Stimulated activated CD8-positive, alpha-beta memory T cell treated with anti-CD3 and anti-CD28 coated beads, Interleukin-12 subunit alpha, Interleukin-12 subunit beta, amount 100 ng/mL, for 24 hours (primary cell): ENCODE results near the gene HAO1.
"Not testable (repeated sequence)": the region's sequence is repeated elsewhere in the genome, so short reads cannot be mapped to it uniquely, and the experiment has no call there.

ENCODE experiments used
- DNase-seq: peaks from one replicate; pipeline ENCODE4 v3.0.0-alpha.2; 2020; ENCODE audit errors: extremely low read depth

The HAO1 gene

DNA sequence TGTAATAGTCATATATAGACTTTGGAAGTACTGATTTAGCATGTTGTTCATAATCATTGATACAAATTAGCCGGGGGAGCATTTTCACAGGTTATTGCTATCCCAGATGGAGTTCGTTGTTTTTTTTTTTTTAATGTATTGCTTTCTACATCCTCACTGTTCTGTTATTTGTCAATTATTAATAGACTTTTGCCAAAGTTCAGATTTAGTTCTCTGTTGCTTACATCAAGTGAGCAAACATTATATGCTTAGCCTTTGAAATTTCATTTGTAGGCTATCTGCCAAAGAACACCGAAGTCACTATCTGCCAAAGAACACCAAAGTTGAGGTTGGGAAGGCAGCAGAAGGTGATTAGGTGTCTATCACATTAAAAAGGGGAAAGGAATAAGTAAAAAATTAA lies at the start of gene HAO1:
TSS of gene HAO1 (minus strand) at position 118 of the 400 bp plus-strand sequence. CDS start at position 82, 36 bp downstream.
- no peak for DNase-seq

DNA sequence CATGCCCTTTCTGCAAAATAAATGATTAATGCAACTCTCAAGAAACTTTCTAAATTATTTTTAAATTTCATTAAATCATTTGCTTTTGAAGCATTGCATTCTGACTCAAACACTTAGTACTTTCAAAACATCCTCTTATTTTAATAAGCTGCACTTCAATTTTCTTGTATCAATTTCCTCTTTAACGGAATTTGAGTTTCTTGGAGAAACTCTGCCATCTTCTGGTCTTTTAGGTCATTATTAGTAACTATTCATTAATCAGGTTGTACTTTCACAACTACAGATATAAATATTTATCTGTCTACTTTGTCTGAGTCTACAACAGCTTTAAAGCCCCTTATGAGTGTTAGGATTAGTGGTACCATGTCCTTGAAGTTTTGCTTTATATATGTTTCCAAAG lies 49.1 kb upstream of the HAO1 start:
- DNase-seq: no peak

DNA sequence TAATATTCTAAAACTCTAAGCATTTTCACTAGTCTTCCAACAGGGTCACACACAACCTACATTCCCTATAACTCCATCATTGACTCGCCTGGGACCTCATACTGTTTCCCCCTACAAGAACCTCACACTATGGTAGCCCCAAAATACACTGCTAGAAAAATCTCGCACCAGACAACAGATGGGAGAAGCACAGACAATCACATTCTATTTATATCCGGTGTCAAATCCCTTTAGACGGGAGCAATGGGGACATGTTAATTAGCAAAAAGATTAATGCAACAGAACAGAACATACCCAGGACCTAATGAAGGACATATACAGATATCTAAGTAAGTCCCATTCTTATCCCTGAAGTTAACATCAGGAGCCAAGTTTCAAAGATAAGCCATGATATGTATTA lies 45.7 kb upstream of the HAO1 start:
- no peak for DNase-seq

DNA sequence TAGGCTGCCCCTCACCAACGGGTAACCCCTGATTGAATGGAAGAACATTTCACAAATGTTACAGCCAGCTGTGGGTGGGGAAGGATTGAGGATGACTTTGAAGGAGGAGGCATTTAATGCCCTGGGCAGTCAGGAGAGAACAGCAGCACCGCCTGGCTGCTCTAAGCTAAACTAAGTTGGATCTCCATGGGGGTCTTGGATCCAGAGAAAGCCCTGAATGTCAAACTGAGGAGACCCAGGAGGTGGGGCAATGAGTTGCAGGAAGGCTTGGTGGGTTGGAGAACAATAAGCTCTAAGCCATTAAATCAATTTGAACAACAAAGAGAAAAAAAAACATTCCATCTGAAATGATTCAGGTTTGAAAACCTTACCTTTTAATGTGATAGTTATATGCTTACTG lies 43.9 kb upstream of the HAO1 start:
- DNase-seq: no peak

DNA sequence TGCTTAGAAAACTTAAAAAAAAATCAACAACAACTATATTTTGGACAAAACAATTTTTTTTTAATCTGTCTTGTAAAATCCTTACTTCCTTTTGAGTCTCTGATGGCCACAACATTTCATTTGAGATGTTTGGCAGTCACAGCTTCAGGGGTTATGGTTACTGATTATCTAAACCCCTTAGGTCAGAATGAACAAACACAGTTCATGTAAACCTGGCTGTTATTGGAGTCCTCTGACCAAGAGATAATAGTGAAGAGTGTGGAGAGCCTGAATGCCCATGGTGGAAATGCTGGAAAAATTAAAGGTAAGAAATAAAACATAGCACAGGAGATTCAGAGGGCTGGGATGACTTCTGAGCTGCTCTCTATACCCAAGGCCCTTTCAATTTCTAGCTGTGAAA lies 41.1 kb upstream of the HAO1 start:
- no peak for DNase-seq

DNA sequence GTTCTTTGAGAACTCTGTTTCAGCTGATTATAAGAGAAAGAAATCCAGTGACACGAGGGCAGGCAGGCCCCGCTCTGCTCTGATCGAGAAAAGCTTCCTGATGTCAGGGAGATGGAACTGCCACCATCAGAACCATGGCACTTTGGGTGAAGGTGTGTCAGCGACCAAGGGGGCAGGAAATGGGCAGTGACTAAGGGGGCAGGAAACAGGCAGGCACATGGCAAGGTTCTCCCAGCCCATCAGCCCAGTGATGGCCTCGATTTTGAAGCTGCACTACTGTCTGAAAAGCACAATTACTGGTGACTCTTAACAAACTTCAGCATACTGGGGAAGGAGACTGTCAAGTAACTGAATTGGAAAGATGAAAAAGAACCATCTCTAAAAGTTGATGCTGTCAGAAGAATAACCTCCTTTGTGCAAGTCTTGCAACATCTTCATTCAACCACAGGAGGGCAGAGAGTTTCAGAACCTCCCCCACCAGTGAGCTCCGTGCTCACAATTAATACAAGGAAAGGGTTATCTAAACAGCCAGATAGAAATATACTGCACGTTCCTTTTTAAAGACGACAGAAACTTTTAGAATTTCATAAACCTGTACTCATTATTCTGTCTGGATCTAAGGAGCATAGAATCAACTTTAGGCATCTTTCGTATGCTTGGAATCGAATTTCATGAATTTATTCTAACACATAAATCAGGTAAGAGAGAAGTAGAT lies 40.2 kb upstream of the HAO1 start:
- no peak for DNase-seq

DNA sequence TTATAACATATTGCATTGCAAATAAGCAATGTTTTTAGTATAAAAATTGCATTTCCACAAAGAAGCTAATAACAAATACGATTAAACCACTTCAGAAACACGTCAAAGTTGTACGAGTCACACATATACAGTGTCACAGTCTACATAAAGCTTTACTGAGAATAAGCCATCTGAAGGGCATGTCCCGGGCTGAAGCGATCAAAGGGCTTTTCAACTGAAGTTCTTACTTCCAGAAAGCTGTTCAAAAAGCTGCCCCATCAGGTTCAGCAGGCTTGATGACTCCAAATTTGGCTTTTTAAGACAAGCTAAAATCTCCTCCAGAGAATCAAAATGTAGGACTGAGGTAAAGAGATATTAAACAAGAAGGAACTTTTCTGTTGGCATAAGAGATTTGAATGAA lies 37.5 kb upstream of the HAO1 start:
- no peak for DNase-seq

DNA sequence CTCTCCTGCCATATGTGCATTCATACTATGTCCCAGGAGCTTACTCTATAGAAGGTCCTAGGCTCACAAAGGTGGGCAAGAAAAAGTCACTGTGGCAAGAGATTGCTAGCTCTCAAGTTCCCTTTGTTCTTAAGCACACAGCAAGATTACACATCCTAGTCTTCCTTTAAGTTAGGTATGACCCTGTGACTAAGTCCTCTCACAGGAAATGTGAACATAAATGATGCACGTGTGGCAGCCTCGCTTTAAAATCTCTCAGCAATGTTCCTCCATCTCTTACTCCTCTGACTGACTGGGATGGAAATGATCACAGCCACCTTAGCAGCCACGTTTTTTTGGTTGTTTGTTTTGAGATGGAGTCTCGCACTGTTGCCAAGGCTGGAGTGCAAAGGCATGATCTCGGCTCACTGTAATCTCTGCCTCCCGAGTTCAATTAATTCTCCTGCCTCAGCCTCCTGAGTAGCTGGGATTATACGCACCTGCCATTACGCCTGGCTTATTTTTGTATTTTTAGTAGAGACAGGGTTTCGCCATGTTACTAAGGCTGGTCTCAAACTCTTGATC lies 35.7 kb upstream of the HAO1 start:
- DNase-seq: no peak

DNA sequence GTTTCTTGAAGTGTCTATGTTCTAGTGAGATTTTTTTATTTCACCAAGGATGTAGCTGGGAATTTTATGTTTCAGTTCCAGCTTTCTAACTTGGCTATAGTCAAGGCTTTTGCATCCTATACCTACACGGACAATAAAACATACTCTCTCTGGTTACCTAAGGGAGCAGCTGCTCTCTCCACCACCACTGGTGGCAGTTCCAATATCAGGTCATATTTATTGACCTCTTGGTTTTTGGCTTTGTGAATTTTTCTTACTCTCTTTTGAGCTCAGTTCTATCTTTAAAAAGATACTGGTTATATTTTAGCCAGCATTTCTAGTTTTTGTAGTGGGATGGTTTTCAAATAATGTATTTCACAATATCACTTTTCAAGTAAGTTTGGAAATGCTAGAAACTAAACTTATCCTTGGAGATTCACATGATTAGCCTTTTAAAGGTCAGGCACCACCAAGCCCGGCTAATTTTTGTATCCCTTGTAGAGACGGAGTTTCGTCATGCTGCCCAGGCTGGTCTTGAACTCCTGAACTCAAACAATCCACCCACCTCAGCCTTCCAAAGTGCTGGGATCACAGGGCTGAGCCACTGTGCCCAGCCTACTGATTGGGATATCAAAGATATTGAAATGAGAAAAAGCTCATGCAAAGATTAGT lies 34.7 kb upstream of the HAO1 start:
- DNase-seq: no peak

DNA sequence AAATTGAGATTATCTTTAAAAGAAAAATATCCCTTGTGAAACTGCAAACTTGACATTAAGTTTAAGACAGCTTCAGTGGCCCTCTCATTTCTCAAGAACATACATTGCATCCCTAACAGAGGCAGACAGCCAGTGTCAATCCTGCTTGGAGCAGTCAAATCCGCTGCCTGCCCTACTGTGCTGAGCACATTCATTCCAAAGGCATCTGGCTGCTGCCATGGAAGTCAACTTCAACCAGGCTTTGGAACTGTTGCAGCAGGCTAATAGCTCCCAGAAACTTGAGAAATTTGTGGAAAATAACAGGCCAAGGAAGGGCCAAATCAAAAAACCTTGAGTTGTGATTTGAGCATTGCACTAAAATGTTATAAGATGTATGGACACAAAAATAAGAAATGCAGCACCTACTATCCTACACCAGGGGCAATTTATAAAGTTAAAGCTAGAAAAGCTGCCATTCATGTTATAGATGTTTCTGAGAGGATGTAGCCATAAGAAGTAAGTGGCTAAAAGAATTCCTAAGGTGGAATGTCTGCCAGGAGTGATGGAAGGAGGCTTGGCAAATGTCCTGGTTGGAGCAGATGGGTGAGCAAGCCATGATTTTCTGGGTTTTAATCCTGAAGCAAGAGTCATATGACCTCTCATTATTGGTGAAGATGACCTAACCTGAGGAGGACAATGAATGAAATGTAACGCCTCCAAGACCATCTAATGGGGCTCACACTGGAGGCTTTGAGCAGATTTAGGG lies 31.4 kb upstream of the HAO1 start:
- no peak for DNase-seq

DNA sequence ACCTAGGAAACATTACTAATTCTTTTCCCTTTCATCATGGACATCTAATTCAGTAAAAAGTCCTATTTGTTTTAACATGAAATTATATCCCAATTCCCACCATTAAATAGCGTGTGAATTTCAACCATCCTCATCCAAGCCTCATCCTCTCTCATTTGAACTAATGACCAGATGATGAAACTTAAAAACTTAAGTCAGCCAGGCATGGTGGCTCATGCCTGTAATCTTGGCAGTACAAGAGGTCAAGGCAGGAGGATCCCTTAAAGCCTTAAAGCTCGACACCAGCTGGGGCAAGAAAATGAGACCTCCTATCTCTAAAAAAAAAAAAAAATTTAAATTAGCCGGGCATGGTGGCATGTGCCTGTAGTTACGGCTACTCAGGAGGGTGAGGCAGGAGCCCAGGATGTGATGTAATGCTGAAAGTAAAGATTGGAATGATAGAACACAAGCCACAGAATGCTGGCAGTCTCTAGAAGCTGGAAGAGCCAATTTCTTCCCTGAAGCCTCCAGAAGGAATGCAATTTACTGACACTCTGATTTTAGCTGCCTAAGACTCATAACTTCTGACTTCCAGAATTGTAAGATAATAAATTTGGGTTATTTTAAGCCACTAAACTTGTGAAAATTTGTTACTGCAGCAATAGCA lies 27.1 kb upstream of the HAO1 start:
- DNase-seq: no peak

DNA sequence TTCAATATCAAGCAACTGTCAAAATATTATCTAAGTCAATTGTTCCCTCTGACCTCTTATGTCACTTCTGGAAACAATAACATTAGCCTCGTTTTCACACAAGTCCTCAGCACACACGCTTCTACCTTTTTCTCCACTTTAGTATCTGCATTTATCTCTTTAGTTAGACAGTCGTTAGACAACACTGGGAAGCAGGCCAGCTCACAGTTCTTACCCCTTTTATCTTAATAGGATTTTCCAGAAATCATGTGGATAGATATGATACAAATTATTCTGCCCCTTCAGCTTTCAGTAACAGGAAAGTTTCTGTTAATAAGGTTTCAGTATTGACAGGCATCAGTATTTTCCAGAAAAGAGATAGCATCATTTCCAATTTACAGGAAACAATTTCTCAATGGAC lies 25.9 kb upstream of the HAO1 start:
- no peak for DNase-seq

DNA sequence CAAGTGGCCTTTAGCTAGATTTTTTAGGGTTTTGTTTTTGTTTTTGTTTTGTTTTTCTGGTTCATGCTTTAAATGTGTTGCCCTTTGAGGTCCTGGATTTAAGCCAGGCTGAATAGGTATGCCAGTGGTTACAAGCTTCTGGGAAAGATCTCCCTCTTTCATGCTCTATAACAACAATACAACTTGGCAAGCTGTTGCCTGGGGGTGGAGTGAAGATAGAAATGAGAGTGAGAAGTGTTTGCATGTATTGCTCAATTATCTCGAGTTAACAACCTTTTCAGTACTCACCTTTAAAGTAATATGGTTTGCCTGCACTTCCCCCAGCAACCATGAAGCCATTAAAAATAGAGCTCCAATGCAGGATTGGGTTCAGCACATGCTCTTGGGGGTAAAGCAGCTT lies 19.2 kb upstream of the HAO1 start:
- no peak for DNase-seq

DNA sequence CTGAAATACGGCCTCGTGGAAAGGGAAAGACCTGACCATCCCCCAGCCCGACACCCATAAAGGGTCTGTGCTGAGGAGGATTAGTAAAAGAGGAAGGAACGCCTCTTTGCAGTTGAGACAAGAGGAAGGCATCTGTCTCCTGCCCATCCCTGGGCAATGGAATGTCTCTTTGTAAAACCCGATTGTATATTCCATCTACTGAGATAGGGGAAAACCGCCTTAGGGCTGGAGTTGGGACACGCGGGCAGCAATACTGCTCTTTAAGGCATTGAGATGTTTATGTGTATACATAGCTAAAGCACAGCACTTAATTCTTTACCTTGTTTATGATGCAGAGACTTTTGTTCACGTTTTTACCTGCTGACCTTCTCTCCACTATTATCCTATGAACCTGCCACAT lies 16.3 kb upstream of the HAO1 start:
- not testable (repeated sequence) for DNase-seq

DNA sequence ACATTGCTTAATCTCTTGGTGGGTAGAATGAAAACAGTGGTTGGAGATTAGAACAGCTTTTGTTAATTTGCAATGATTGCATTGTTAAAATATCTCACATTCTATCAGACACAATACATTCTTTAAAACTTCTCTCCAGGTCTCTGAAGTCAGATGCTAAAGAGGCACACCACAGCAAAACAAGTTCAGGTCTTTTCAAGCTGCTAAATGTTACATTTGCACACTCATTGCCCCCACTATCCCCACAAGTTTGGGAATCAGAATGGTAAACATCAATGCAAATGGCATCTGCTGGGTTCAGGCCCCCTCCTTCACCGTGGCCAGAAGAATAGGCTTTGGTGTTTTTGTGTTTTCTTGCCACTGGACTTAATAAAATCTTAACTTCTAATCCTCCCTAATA lies 10.1 kb upstream of the HAO1 start:
- no peak for DNase-seq

DNA sequence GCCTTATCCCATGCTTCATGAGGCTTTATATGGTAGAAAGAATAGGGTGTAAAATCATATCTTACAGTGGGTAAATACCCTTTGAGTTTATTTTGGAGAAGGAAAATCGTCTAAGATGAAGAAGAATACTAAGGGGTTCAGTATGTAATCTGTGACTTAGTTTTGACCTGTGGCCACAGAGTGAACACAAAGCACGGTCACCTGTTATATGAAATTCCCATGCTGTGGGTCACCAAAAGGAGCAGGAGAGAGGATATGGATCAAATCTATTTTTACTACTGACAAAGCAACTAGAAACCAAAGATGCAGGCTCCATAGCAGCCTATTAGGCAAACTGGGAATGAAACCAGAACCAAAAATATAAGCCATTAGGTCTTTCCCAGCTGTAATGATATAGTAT lies 3.6 kb upstream of the HAO1 start:
- DNase-seq: no peak

DNA sequence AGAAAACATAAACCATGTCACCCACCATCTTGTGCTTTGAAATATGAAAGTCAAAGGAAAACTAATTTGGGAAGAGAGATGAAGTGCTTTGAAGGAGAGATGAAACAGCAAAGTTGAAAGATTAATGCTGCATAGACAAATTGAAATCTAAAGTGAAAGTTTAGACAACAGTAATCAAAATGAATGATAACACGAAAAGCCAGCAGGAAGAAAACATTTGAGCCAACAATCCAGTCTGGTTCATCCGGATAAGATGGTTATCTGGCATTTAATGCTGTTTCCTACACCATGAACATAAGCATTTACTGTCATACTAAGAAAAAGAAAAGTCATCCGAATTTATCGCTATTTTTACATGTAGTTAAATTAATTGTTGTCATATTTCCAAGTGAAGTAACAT lies 595 bp downstream of the HAO1 start:
- DNase-seq: no peak

DNA sequence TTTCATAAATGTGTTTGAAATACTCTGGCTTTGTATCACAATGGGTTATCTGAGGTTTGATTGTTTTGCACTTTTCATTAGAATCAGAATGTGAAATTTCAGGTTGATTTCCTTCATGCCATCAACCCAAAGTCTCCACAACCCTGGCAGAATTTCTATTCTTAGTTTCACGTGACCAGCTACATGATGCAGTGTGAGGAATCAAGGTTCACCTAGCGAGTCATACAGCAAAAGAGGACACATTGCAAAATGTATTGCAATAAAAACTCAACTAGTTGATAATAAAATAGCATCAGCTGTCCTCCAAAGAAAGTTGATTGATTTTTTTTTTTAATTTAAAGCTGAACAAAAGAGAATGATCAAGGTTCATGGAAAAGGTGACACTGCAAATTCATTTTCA lies 2.2 kb downstream of the HAO1 start:
- DNase-seq: no peak

DNA sequence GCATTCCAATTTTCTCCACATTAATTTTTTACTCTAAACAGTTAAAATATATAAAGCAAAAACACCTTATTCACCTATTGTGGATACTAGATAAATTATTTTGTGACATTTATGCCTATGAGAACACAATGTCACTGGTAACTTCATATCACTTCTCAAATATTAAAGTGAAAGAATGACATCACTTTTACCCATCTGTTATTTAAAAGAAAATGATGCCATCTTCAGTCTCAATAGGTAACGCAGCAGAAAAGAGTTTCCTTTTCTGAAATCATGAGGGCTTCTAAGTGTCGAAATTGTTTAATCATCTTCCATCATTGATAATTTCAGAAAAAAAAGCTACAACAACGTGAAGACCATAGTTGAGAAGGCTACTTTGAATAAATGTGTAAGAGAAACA lies 2.9 kb downstream of the HAO1 start:
- DNase-seq: no peak

DNA sequence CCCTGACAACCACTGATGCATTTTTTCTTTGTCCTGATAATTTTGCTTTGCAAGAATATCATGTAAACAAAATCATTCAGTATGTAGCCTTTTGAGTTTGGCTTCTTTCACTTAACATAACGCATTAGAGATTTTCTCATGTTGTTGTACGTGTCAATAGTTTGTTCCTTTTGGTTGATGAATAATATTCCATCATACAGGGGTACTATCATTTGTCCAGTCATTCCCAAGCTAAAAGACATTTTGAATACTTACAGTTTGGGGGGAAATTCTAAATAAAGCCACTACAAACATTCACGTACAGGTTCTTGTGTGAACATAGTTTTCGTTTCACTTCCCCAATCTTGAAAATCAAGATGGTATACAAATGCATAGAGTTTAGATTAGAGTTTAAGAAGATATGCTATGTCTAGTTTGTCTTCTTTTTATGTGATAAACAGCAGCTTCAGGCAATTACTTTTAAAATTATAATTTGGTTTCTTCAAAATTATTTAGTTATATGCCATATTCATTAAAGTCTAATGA lies 5.2 kb downstream of the HAO1 start:
- no peak for DNase-seq

DNA sequence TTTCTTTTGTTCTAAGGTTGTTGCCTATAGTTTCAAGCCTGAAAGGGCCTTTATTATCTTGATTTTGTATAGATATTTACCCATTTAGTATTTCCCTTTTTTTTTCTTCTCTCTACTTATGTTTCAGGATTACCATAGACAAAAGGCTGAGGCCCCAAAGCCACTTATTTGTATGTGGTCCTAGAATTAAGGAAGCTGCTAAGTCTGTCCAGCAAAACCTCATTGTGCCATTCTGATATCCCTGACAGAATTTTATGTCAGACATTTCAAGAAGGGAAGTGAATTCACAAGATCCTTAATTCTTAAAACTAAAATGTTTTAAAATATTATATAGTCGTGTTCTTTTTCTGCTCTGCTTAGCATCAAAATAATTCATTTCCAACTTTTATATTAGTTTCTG lies 6.9 kb downstream of the HAO1 start:
- no peak for DNase-seq

DNA sequence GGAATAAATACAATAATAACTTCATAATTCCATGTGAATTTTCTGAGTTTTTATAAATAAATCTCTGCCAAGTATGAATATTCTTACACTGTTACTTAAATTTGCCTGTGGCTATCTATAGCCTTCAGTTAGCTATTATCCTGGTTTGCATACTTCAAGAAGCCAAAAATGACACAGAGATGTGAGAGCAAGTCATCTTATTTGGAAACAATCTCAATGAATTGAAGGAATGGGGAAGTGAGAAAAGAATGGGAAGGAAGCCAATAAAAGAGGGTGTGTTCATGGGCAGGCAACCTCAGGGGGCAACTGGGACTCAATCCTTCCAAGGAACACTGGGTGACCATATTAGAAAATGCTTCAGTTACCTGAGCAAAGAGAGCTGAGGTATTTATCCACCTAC lies 9.9 kb downstream of the HAO1 start:
- DNase-seq: no peak
